Hematopoietic multipotent progenitor cell (in vitro differentiated cells): ENCODE results near the gene RAB40B. TPM values are rescaled to one million over a fixed set of nuclear protein-coding genes. Genes with fewer than 3 reads are reported as not detected.

Experiments
- DNase-seq, 3 donors: peaks; one replicate each; pipeline ENCODE4 v3.0.0-alpha.2; 2011 to 2015; ENCODE audit warnings: low read depth in 2 of 3, low spot score in 2 of 3
- total RNA-seq: library from RNA; depleted of rRNA; stranded (reverse); fragments of >200 nt; gene quantifications from one replicate; pipeline ENCODE4 v1.2.3, GENCODE V29; 2012

RAB40B gene
- total RNA-seq, 1 donor = 17.2 TPM

GRCh38 chr17:82674656-82675475, 23.6 kb downstream of the RAB40B start:
- no peak for DNase-seq

- no peak for DNase-seq
Measured at GRCh38 chr17:82670661-82671450, 27.6 kb downstream of the RAB40B start.

- DNase-seq = peak in 2 of 3 donors; percentile 77 to 87
Measured at GRCh38 chr17:82668631-82669099, 29.8 kb downstream of the RAB40B start.

- no peak for DNase-seq
Measured at GRCh38 chr17:82668024-82668630, 30.4 kb downstream of the RAB40B start.

GRCh38 chr17:82667668-82668000, 30.9 kb downstream of the RAB40B start:
- no peak for DNase-seq

- no peak for DNase-seq
Measured at GRCh38 chr17:82666931-82667667, 31.4 kb downstream of the RAB40B start.

GRCh38 chr17:82665891-82666290, 32.6 kb downstream of the RAB40B start:
- DNase-seq = no peak

- no peak for DNase-seq
Measured at GRCh38 chr17:82665217-82665616, 33.3 kb downstream of the RAB40B start.

- DNase-seq = no peak
Measured at GRCh38 chr17:82664701-82665182, 33.8 kb downstream of the RAB40B start.

- no peak for DNase-seq
Measured at GRCh38 chr17:82664276-82664575, 34.3 kb downstream of the RAB40B start.

- no peak for DNase-seq
Measured at GRCh38 chr17:82663381-82664275, 34.9 kb downstream of the RAB40B start.

- DNase-seq = no peak
Measured at GRCh38 chr17:82662711-82663261, 35.7 kb downstream of the RAB40B start.

- no peak for DNase-seq
Measured at GRCh38 chr17:82661717-82662683, 36.5 kb downstream of the RAB40B start.

GRCh38 chr17:82659886-82660285, 38.6 kb downstream of the RAB40B start:
- no peak for DNase-seq

- no peak for DNase-seq
Measured at GRCh38 chr17:82658796-82659452, 39.6 kb downstream of the RAB40B start.

- no peak for DNase-seq
Measured at GRCh38 chr17:82658331-82658730, 40.2 kb downstream of the RAB40B start.

GRCh38 chr17:82657926-82658325, 40.6 kb downstream of the RAB40B start:
- DNase-seq = no peak

GRCh38 chr17:82656266-82656665, 42.2 kb downstream of the RAB40B start:
- DNase-seq = no peak
